H1 (cell line): ENCODE data around the gene RPL39L. TPM values are rescaled to one million over a fixed set of nuclear protein-coding genes. Genes with fewer than 3 reads are reported as not detected.

Experiments used
- CTCF ChIA-PET: fragments of 300-600 bp; sonication (Branson Sonifier 250); formaldehyde crosslinking; loops from one replicate; lab custom pipeline; 2021; ENCODE audit not compliant: partially characterized antibody; lab: Charles Lee
- POLR2A ChIA-PET: fragments of 300-600 bp; sonication (Branson Sonifier 250); formaldehyde crosslinking; loops from one replicate; lab custom pipeline; 2021; ENCODE audit warnings: inconsistent platforms; ENCODE audit not compliant: partially characterized antibody; lab: Charles Lee
- DNase-seq, 2 experiments: peaks; one replicate each; pipeline versions ENCODE4 v3.0.0 to v3.0.0-alpha.2; 2010 to 2022; ENCODE audit warnings: low spot score in 2 of 2, low read depth in 1 of 2, mixed read lengths in 1 of 2
- FAIRE-seq: peaks from 2 replicates; lab custom pipeline; 2011; peaks lifted over from hg19 to GRCh38; lab: Jason Lieb, UNC
- H2AFZ ChIP-seq: 2 replicates; pipeline ENCODE4 v1.8.1; 2012; ENCODE audit warnings: low read length, inconsistent platforms
- H2AK5ac ChIP-seq: 2 replicates; pipeline ENCODE4 v1.6.1; 2013; ENCODE audit warnings: low read depth, low read length
- H2BK120ac ChIP-seq: replicated peaks from 2 replicates; pipeline ENCODE3; 2013; ENCODE audit warnings: low read depth, low read length, inconsistent platforms
- H2BK12ac ChIP-seq: 2 replicates; pipeline ENCODE4 v1.6.1; 2013; ENCODE audit warnings: low read depth, low read length
- H2BK15ac ChIP-seq: 2 replicates; pipeline ENCODE4 v1.6.1; 2013; ENCODE audit warnings: low read length
- H2BK20ac ChIP-seq: 2 replicates; pipeline ENCODE4 v1.6.1; 2013; ENCODE audit warnings: low read length
- H2BK5ac ChIP-seq: 2 replicates; pipeline ENCODE4 v1.6.1; 2013; ENCODE audit warnings: low read depth, low read length
- H3K14ac ChIP-seq: 2 replicates; pipeline ENCODE4 v1.6.1; 2013; ENCODE audit warnings: inconsistent platforms; ENCODE audit not compliant: insufficient read length
- H3K18ac ChIP-seq: 2 replicates; pipeline ENCODE4 v1.6.1; 2013; ENCODE audit warnings: low read length; ENCODE audit errors: extremely low read depth
- H3K23ac ChIP-seq: 2 replicates; pipeline ENCODE4 v1.6.1; 2013; ENCODE audit warnings: inconsistent platforms; ENCODE audit not compliant: insufficient read length
- H3K23me2 ChIP-seq: 2 replicates; pipeline ENCODE4 v1.6.1; 2013; ENCODE audit warnings: low read depth, low read length
- H3K27ac ChIP-seq: 2 replicates; pipeline ENCODE4 v1.6.1; 2011; ENCODE audit warnings: low read depth, low read length, inconsistent platforms
- H3K27me3 ChIP-seq, 4 experiments: replicated peaks in 1 of 4; 1 replicate in 1 of 4; 2 replicates in 3 of 4; pipeline versions ENCODE4 v1.6.1 to v1.8.1; 2011 to 2013; ENCODE audit warnings: low read length in 3 of 4, mild to moderate bottlenecking in 3 of 4, inconsistent platforms in 2 of 4, mixed read lengths in 2 of 4, moderate library complexity in 1 of 4; ENCODE audit not compliant: control insufficient read depth in 3 of 4, insufficient read depth in 3 of 4; ENCODE audit errors: extremely low read depth in 1 of 4
- H3K36me3 ChIP-seq, 4 experiments: 2 replicates each; pipeline versions ENCODE4 v1.6.1 to v1.8.1; 2011 to 2013; ENCODE audit warnings: mild to moderate bottlenecking in 4 of 4, low read length in 3 of 4, moderate library complexity in 2 of 4, control low read depth in 1 of 4, inconsistent platforms in 1 of 4; ENCODE audit not compliant: insufficient read depth in 4 of 4, control insufficient read depth in 2 of 4
- H3K4ac ChIP-seq: replicated peaks from 2 replicates; pipeline ENCODE3; 2013; ENCODE audit warnings: low read length, low read depth, mixed read lengths, inconsistent platforms; ENCODE audit not compliant: insufficient read length
- H3K4me1 ChIP-seq, 4 experiments: replicated peaks in 1 of 4; 1 replicate in 1 of 4; 2 replicates in 3 of 4; pipeline versions ENCODE4 v1.6.1 to v1.8.1; 2011 to 2013; ENCODE audit warnings: low read length in 3 of 4, inconsistent platforms in 2 of 4, mixed read lengths in 1 of 4; ENCODE audit not compliant: insufficient read depth in 4 of 4, control insufficient read depth in 3 of 4
- H3K4me2 ChIP-seq, 2 experiments: 2 replicates each; pipeline versions ENCODE4 v1.6.1 to v1.8.1; 2011 to 2013; ENCODE audit warnings: low read depth in 2 of 2, low read length in 2 of 2, control low read depth in 1 of 2, inconsistent platforms in 1 of 2, mild to moderate bottlenecking in 1 of 2; ENCODE audit not compliant: insufficient read depth in 1 of 2
- H3K4me3 ChIP-seq, 4 experiments: fragments of 200-600, 300-600 bp in 1 of 4; sonication (generic), shearing (Covaris generic), sonication (Bioruptor Twin) in 1 of 4; 2 replicates each; pipeline versions ENCODE4 v1.5.1 to v1.8.1; 2011 to 2016; ENCODE audit warnings: low read length in 4 of 4, low read depth in 3 of 4, control low read depth in 2 of 4, inconsistent platforms in 2 of 4, mild to moderate bottlenecking in 2 of 4, mixed read lengths in 1 of 4, moderate library complexity in 1 of 4; ENCODE audit not compliant: insufficient read depth in 2 of 4; ENCODE audit errors: extremely low read depth in 1 of 4
- H3K56ac ChIP-seq: replicated peaks from 2 replicates; pipeline ENCODE3; 2013; ENCODE audit warnings: low read depth, mild to moderate bottlenecking, mixed read lengths, low read length, inconsistent platforms; ENCODE audit not compliant: insufficient read length
- H3K79me1 ChIP-seq: 2 replicates; pipeline ENCODE4 v1.6.1; 2013; ENCODE audit warnings: low read depth, low read length, control low read depth
- H3K79me2 ChIP-seq, 2 experiments: 2 replicates each; pipeline versions ENCODE4 v1.6.1 to v1.8.1; 2012 to 2013; ENCODE audit warnings: low read length in 2 of 2, mild to moderate bottlenecking in 2 of 2, inconsistent platforms in 1 of 2; ENCODE audit not compliant: insufficient read depth in 2 of 2, control insufficient read depth in 1 of 2
- H3K9ac ChIP-seq, 4 experiments: replicated peaks in 1 of 4; 1 replicate in 1 of 4; 2 replicates in 3 of 4; pipeline versions ENCODE4 v1.6.1 to v1.8.1; 2011 to 2013; ENCODE audit warnings: low read depth in 3 of 4, low read length in 3 of 4, control low read depth in 2 of 4, mild to moderate bottlenecking in 2 of 4, moderate library complexity in 2 of 4, inconsistent platforms in 1 of 4; ENCODE audit errors: extremely low read depth in 1 of 4
- H3K9me3 ChIP-seq, 2 experiments: 2 replicates each; pipeline versions ENCODE4 v1.6.1 to v1.8.1; 2012 to 2013; ENCODE audit warnings: mild to moderate bottlenecking in 2 of 2, moderate library complexity in 2 of 2, control low read depth in 1 of 2, inconsistent platforms in 1 of 2, low read depth in 1 of 2, low read length in 1 of 2, mixed read lengths in 1 of 2; ENCODE audit not compliant: insufficient read depth in 2 of 2
- H4K20me1 ChIP-seq, 2 experiments: replicated peaks in 1 of 2; 2 replicates each; pipeline versions ENCODE3 to v1.8.1; 2011 to 2013; ENCODE audit warnings: inconsistent platforms in 2 of 2, low read length in 2 of 2, mild to moderate bottlenecking in 1 of 2; ENCODE audit not compliant: insufficient read depth in 2 of 2, control insufficient read depth in 1 of 2
- H4K5ac ChIP-seq: 2 replicates; pipeline ENCODE4 v1.6.1; 2013; ENCODE audit warnings: low read length, low read depth, mixed read lengths, inconsistent platforms; ENCODE audit not compliant: insufficient read length
- H4K8ac ChIP-seq: 2 replicates; pipeline ENCODE4 v1.8.0; 2013; ENCODE audit warnings: mild to moderate bottlenecking, moderate library complexity, low read length, inconsistent platforms; ENCODE audit not compliant: insufficient read depth; ENCODE audit errors: extremely low read depth
- H4K91ac ChIP-seq: replicated peaks from 2 replicates; pipeline ENCODE3; 2013; ENCODE audit warnings: low read length, mixed read lengths, inconsistent platforms; ENCODE audit not compliant: insufficient read length
- HDAC6 ChIP-seq: IDR thresholded peaks from one replicate; pipeline ENCODE4 v1.7.1; 2012; ENCODE audit warnings: low read depth, mild to moderate bottlenecking, inconsistent platforms, low read length, moderate library complexity
- SAP30 ChIP-seq: fragments of 300-600 bp; sonication (generic); IDR thresholded peaks from 2 replicates; pipeline ENCODE4 v1.7.1; 2012; ENCODE audit warnings: low read length, moderate library complexity, mild to moderate bottlenecking, inconsistent platforms; ENCODE audit not compliant: insufficient read depth, insufficient replicate concordance
- TEAD4 ChIP-seq: IDR thresholded peaks from 2 replicates; pipeline ENCODE4 v1.6.1; 2012; ENCODE audit warnings: low read depth, low read length, inconsistent platforms, mixed read lengths
- WGBS, 2 experiments: shearing (Covaris generic) in 1 of 2; methylation state at CpG; one replicate each; pipeline versions ENCODE4 v1.1.6 to v1.1.7; 2013 to 2015; ENCODE audit warnings: low lambda C conversion rate in 2 of 2, mixed read lengths in 2 of 2, inconsistent platforms in 1 of 2, low coverage in 1 of 2, missing lambda C conversion rate in 1 of 2; ENCODE audit not compliant: insufficient replicate concordance in 2 of 2, insufficient coverage in 1 of 2, insufficient read length in 1 of 2; ENCODE audit errors: extremely low coverage in 1 of 2, missing lambda C conversion rate in 1 of 2; 5-methylcytosine and 5-hydroxymethylcytosine counted together
- polyA plus RNA-seq, 7 experiments: library from polyadenylated mRNA; depleted of rRNA in 3 of 7; stranded (reverse) in 5 of 7; unstranded in 2 of 7; fragments of >200 nt in 5 of 7; fragments of 200-250 nt in 2 of 7; gene quantifications; 1 replicate in 5 of 7; 2 replicates in 1 of 7; 4 replicates in 1 of 7; pipeline versions ENCODE4 v1.2.1 to v1.2.3, GENCODE V29; 2011 to 2013; ENCODE audit warnings: missing spikeins in 2 of 7, mixed read lengths in 2 of 7
- total RNA-seq: library from RNA; stranded (reverse); fragmentation: NEBNext Ultra II Directional; extraction: Animal tissue kit (Norgen Biotek cat#: 25700); gene quantifications from 2 replicates; pipeline ENCODE4 v1.2.1, GENCODE V29; 2021

RPL39L gene
- total and polyA plus RNA-seq, 2 of the 8 experiments (the other 6 are each of a cell fraction or from before 2014, with no cell fraction given): 51.8 to 67.7 TPM

- H2BK15ac ChIP-seq: no peak overlapping the region
These were observed 50.6 kb downstream of the RPL39L start for GRCh38 chr3:187088701-187089100.

More at GRCh38 chr3:187088701-187089100, 50.6 kb downstream of the RPL39L start:
- Histone ChIP-seq H3K56ac (no peak overlapping the region), H3K79me2 (no peaks in the 10 kb centered on the region), H3K4me2 (no peak overlapping the region), H2BK20ac (no peak overlapping the region), H2BK12ac (no peak overlapping the region), H3K18ac (no peak overlapping the region), H4K5ac (no peak overlapping the region), H2AFZ (no peak overlapping the region), H4K8ac (no peak overlapping the region), H3K27me3 (no peaks in the 10 kb centered on the region), H2BK5ac (no peak overlapping the region), H4K20me1 (no peaks in the 10 kb centered on the region), H3K23me2 (no peaks in the 10 kb centered on the region), H2AK5ac (no peak overlapping the region), H3K4me3 (no peak overlapping the region), H3K23ac (no peak overlapping the region), H3K4me1 (peaks cover 0 to 3% (median 0%) of the 10 kb centered on the region in 4 experiments; a peak in 2 of 7 replicates), H3K27ac (no peak overlapping the region), H3K9me3 (peaks cover 2 to 5% of the 10 kb centered on the region in 2 experiments; a peak in 3 of 4 replicates), H4K91ac (no peak overlapping the region), H3K79me1 (no peaks in the 10 kb centered on the region), H3K4ac (no peak overlapping the region), H3K14ac (no peak overlapping the region), H3K9ac (no peak overlapping the region), H2BK120ac (no peak overlapping the region), H3K36me3 (no peaks in the 10 kb centered on the region)
- FAIRE-seq (no peak), DNase-seq (no peak)
- WGBS, 2 experiments: 95% methylated on average over 1 of the region's 1 CpG; no CpG with 5 or more reads in 1 of the 2 experiments
- POLR2A ChIA-PET: interaction anchor here (1.2 kb wide), 1 partner anchor 40 kb away, joined by 4 read pairs; no protein-coding TSS in a partner anchor
- TF ChIP-seq SAP30: no peak
- no peak for TF ChIP-seq HDAC6
- no peak for TF ChIP-seq TEAD4
- CTCF ChIA-PET: no interaction called here
